Activated CD8-positive, alpha-beta T cell treated with anti-CD3 and anti-CD28 coated beads for 36 hours (primary cell): ENCODE results near the gene CCND1. TPM values are rescaled to one million over a fixed set of nuclear protein-coding genes. Genes with fewer than 3 reads are reported as not detected.

ENCODE experiments used
- ATAC-seq: fragments of 200-7000 bp; cut with Tn5 transposase; one replicate; pipeline ENCODE4 v1.10.0; 2021; ENCODE audit warnings: mild to moderate bottlenecking, moderate library complexity
- CTCF ChIA-PET: fragments of 350-600 bp; sonication (Branson Sonifier 250); formaldehyde crosslinking; loops from one replicate; lab custom pipeline; 2021; ENCODE audit warnings: antibody characterized with exemption; lab: Charles Lee
- POLR2A ChIA-PET: fragments of 350-600 bp; sonication (Branson Sonifier 250); formaldehyde crosslinking; loops from one replicate; lab custom pipeline; 2021; ENCODE audit warnings: antibody characterized with exemption; lab: Charles Lee
- DNase-seq: peaks from one replicate; pipeline ENCODE4 v3.0.0-alpha.2; 2020
- H3K27ac Mint-ChIP-seq: one replicate; pipeline ENCODE4 v1.8.0; 2021; ENCODE audit warnings: mild to moderate bottlenecking, mixed read lengths
- H3K27me3 Mint-ChIP-seq: one replicate; pipeline ENCODE4 v1.8.0; 2021; ENCODE audit warnings: mixed read lengths
- H3K36me3 Mint-ChIP-seq: one replicate; pipeline ENCODE4 v1.8.0; 2021; ENCODE audit warnings: low read depth, mixed read lengths
- H3K4me1 Mint-ChIP-seq: one replicate; pipeline ENCODE4 v1.8.0; 2021; ENCODE audit warnings: low read depth, mixed read lengths
- H3K4me3 Mint-ChIP-seq: one replicate; pipeline ENCODE4 v1.8.0; 2021; ENCODE audit warnings: mild to moderate bottlenecking, moderate library complexity, mixed read lengths
- H3K9me3 Mint-ChIP-seq: one replicate; pipeline ENCODE4 v1.8.0; 2021; ENCODE audit warnings: mixed read lengths
- intact Hi-C: fragments of 100-400 bp; cut with micrococcal nuclease; formaldehyde crosslinking; loops from one replicate; pipeline ENCODE4 v1.10.0; 2022
- total RNA-seq, 2 experiments: library from RNA; stranded (reverse); gene quantifications; one replicate each; pipeline ENCODE4 v1.2.3, GENCODE V29; 2021
- TF ChIP-seq, protein P1 (sequence below): fragments of 200-600 bp; IDR thresholded peaks from one replicate; pipeline ENCODE4 v1.8.0; 2022; ENCODE audit warnings: antibody characterized with exemption, mild to moderate bottlenecking

CCND1 gene
- total RNA-seq, 2 experiments from 2014 or later, result 2.8 to 3.3 TPM

- Mint-ChIP-seq H3K4me1 (no peaks in the 10 kb centered on the region), H3K9me3 (no peaks in the 10 kb centered on the region), H3K36me3 (peaks cover 3% of the 10 kb centered on the region), H3K27me3 (no peaks in the 10 kb centered on the region), H3K4me3 (no peak overlapping the region), H3K27ac (no peak overlapping the region)
- intact Hi-C loops, result no loop called here
- POLR2A ChIA-PET, result interaction anchor here (2.1 kb wide), 1 partner anchor 13 kb away, joined by 4 read pairs; the partner anchor contains the start of gene LTO1
- ATAC-seq, result no peak
- TF ChIP-seq, protein P1, sequence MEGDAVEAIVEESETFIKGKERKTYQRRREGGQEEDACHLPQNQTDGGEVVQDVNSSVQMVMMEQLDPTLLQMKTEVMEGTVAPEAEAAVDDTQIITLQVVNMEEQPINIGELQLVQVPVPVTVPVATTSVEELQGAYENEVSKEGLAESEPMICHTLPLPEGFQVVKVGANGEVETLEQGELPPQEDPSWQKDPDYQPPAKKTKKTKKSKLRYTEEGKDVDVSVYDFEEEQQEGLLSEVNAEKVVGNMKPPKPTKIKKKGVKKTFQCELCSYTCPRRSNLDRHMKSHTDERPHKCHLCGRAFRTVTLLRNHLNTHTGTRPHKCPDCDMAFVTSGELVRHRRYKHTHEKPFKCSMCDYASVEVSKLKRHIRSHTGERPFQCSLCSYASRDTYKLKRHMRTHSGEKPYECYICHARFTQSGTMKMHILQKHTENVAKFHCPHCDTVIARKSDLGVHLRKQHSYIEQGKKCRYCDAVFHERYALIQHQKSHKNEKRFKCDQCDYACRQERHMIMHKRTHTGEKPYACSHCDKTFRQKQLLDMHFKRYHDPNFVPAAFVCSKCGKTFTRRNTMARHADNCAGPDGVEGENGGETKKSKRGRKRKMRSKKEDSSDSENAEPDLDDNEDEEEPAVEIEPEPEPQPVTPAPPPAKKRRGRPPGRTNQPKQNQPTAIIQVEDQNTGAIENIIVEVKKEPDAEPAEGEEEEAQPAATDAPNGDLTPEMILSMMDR, result no peak
- DNase-seq, result no peak
- CTCF ChIA-PET, result interaction anchor here (1.1 to 2.4 kb wide), 3 partner anchors 9 to 19 kb away, joined by 3 to 16 read pairs (median 4); partner anchors contain the start of gene LTO1
These were observed 20.4 kb downstream of the CCND1 start for GRCh38 chr11:69661413-69661715.

GRCh38 chr11:69662021-69662698 is 21.2 kb downstream of the CCND1 start:
- Mint-ChIP-seq H3K36me3 (peaks cover 3% of the 10 kb centered on the region), H3K27me3 (no peaks in the 10 kb centered on the region), H3K4me1 (no peaks in the 10 kb centered on the region), H3K9me3 (no peaks in the 10 kb centered on the region), H3K27ac (no peak overlapping the region), H3K4me3 (no peak overlapping the region)
- ATAC-seq (no peak), DNase-seq (no peak)
- POLR2A ChIA-PET, result interaction anchor here (2.1 kb wide), 1 partner anchor 12 kb away, joined by 4 read pairs; the partner anchor contains the start of gene LTO1
- CTCF ChIA-PET, result interaction anchor here (1.1 to 2.4 kb wide), 3 partner anchors 9 to 19 kb away, joined by 3 to 16 read pairs (median 4); partner anchors contain the start of gene LTO1
- intact Hi-C loops, result no loop called here
- TF ChIP-seq, protein P1, result no peak

DNA sequence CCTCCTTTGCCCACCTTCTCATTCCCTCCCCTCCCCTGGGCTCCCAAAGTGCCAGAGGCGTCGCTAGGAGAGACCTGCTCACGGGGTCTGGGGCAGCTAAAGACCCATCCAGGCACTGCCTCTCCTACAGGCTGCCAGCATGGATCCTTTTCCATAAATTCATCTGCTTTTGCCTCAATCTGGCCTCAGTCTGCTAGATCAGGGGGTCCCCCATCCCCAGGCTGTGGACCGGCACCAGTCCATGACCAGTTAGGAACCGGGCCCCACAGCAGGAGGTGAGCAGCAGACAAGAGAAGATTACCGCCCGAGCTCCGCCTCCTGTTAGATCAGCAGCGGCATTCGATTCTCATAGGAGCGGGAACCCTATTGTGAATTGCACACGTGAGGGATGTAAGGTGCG is 21.9 kb downstream of the CCND1 start:
- ATAC-seq (no peak), DNase-seq (no peak)
- TF ChIP-seq, protein P1, result no peak
- intact Hi-C loops, result no loop called here
- peaks cover 7% of the 10 kb centered on the region for H3K36me3 Mint-ChIP-seq
- no peaks in the 10 kb centered on the region for H3K9me3 Mint-ChIP-seq
- no peak overlapping the region for H3K27ac Mint-ChIP-seq
- no peaks in the 10 kb centered on the region for H3K4me1 Mint-ChIP-seq
- no peak overlapping the region for H3K4me3 Mint-ChIP-seq
- CTCF ChIA-PET, result interaction anchor here (1.6 to 2.4 kb wide), 2 partner anchors 8 to 20 kb away, joined by 4 to 16 read pairs; no protein-coding TSS in a partner anchor
- POLR2A ChIA-PET, result interaction anchor here (2.1 kb wide), 1 partner anchor 12 kb away, joined by 4 read pairs; the partner anchor contains the start of gene LTO1
- H3K27me3 Mint-ChIP-seq, result no peaks in the 10 kb centered on the region

GRCh38 chr11:69663326-69663725 is 22.4 kb downstream of the CCND1 start:
- Mint-ChIP-seq H3K4me3 (no peak overlapping the region), H3K27me3 (no peaks in the 10 kb centered on the region), H3K36me3 (peaks cover 11% of the 10 kb centered on the region), H3K9me3 (no peaks in the 10 kb centered on the region), H3K27ac (no peak overlapping the region), H3K4me1 (no peaks in the 10 kb centered on the region)
- TF ChIP-seq, protein P1, result no peak
- ChIA-PET CTCF (interaction anchor here (2.4 kb wide), 1 partner anchor 7 kb away, joined by 16 read pairs; no protein-coding TSS in a partner anchor), POLR2A (interaction anchor here (2.1 kb wide), 1 partner anchor 11 kb away, joined by 4 read pairs; the partner anchor contains the start of gene LTO1)
- ATAC-seq (no peak), DNase-seq (no peak)
- intact Hi-C loops, result no loop called here
